WTC11 (cell line): Measurements from ENCODE around the gene MYCBP2.

ENCODE experiments used
- ETV6 ChIP-seq: sonication (generic); formaldehyde crosslinking; IDR thresholded peaks from 2 replicates; pipeline ENCODE4 v1.8.1; 2022; ENCODE audit warnings: mild to moderate bottlenecking, missing genetic modification reagents
- JAZF1 ChIP-seq: fragments of 250-450 bp; sonication (Bioruptor Pico); IDR thresholded peaks from 2 replicates; pipeline ENCODE4 v1.9.0; 2021; ENCODE audit warnings: moderate library complexity, mild to moderate bottlenecking, inconsistent platforms
- MXD4 ChIP-seq: fragments of 250-450 bp; sonication (Bioruptor Pico); IDR thresholded peaks from 2 replicates; pipeline ENCODE4 v1.8.0; 2021; ENCODE audit warnings: mild to moderate bottlenecking, moderate library complexity, borderline replicate concordance
- NFATC4 ChIP-seq: fragments of 250-450 bp; sonication (Bioruptor Pico); IDR thresholded peaks from 2 replicates; pipeline ENCODE4 v1.9.0; 2021; ENCODE audit warnings: mild to moderate bottlenecking
- NFYB ChIP-seq: sonication (generic); formaldehyde crosslinking; conservative IDR thresholded peaks from 2 replicates; pipeline ENCODE4 v1.8.0; 2022; ENCODE audit warnings: low read depth, missing genetic modification reagents
- NR2C2 ChIP-seq: sonication (generic); formaldehyde crosslinking; IDR thresholded peaks from 2 replicates; pipeline ENCODE4 v1.8.0; 2022; ENCODE audit warnings: mild to moderate bottlenecking, missing genetic modification reagents
- OVOL2 ChIP-seq: fragments of 250-450 bp; sonication (Bioruptor Pico); IDR thresholded peaks from 2 replicates; pipeline ENCODE4 v1.9.0; 2021; ENCODE audit warnings: mild to moderate bottlenecking, borderline replicate concordance
- ZBTB21 ChIP-seq: sonication (generic); formaldehyde crosslinking; IDR thresholded peaks from 2 replicates; pipeline ENCODE4 v1.8.1; 2023; ENCODE audit warnings: mild to moderate bottlenecking, missing genetic modification reagents, borderline replicate concordance
- ZNF232 ChIP-seq: sonication (generic); formaldehyde crosslinking; IDR thresholded peaks from 2 replicates; pipeline ENCODE4 v1.8.0; 2022; ENCODE audit warnings: mild to moderate bottlenecking, missing genetic modification reagents
- TF ChIP-seq, protein P1 (sequence below): sonication (generic); formaldehyde crosslinking; IDR thresholded peaks from 2 replicates; pipeline ENCODE4 v1.8.1; 2023; ENCODE audit warnings: mild to moderate bottlenecking, moderate library complexity, missing genetic modification reagents
- TF ChIP-seq, protein P2 (sequence below): fragments of 200-600 bp; IDR thresholded peaks from 2 replicates; pipeline ENCODE4 v1.8.0; 2022; ENCODE audit warnings: antibody characterized with exemption
- TF ChIP-seq, protein P3 (sequence below): sonication (generic); formaldehyde crosslinking; IDR thresholded peaks from 2 replicates; pipeline ENCODE4 v1.8.0; 2022; ENCODE audit warnings: missing genetic modification reagents
- TF ChIP-seq, protein P4 (sequence below): sonication (generic); formaldehyde crosslinking; IDR thresholded peaks from 2 replicates; pipeline ENCODE4 v1.8.0; 2022; ENCODE audit warnings: mild to moderate bottlenecking, missing genetic modification reagents
- TF ChIP-seq, protein P5 (sequence below): sonication (generic); formaldehyde crosslinking; IDR thresholded peaks from 2 replicates; pipeline ENCODE4 v1.8.1; 2023; ENCODE audit warnings: mild to moderate bottlenecking, missing genetic modification reagents

DNA sequence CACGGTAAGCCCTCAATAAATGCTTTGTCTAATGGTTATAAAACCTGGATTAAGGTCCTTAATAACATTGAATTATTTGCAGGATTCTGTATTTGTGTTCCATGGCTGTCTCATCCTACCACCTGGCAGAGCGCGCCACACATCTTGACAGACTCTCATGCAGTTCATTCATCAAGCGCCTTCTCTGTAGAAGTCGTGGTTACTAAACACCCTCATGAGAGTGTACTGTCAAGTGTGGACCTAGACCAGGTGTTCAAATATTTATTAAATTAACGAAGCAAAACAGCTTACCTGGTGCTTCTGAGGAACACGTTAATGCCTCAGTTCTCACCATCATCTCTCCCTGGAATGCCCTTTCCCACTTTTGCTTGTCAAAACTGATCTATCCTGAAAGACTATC lies 286.8 kb downstream of the MYCBP2 start:
- TF ChIP-seq, protein P1, sequence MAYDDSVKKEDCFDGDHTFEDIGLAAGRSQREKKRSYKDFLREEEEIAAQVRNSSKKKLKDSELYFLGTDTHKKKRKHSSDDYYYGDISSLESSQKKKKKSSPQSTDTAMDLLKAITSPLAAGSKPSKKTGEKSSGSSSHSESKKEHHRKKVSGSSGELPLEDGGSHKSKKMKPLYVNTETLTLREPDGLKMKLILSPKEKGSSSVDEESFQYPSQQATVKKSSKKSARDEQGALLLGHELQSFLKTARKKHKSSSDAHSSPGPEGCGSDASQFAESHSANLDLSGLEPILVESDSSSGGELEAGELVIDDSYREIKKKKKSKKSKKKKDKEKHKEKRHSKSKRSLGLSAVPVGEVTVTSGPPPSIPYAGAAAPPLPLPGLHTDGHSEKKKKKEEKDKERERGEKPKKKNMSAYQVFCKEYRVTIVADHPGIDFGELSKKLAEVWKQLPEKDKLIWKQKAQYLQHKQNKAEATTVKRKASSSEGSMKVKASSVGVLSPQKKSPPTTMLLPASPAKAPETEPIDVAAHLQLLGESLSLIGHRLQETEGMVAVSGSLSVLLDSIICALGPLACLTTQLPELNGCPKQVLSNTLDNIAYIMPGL (CRISPR knock-in tag) = no peak
- TF ChIP-seq, protein P2, sequence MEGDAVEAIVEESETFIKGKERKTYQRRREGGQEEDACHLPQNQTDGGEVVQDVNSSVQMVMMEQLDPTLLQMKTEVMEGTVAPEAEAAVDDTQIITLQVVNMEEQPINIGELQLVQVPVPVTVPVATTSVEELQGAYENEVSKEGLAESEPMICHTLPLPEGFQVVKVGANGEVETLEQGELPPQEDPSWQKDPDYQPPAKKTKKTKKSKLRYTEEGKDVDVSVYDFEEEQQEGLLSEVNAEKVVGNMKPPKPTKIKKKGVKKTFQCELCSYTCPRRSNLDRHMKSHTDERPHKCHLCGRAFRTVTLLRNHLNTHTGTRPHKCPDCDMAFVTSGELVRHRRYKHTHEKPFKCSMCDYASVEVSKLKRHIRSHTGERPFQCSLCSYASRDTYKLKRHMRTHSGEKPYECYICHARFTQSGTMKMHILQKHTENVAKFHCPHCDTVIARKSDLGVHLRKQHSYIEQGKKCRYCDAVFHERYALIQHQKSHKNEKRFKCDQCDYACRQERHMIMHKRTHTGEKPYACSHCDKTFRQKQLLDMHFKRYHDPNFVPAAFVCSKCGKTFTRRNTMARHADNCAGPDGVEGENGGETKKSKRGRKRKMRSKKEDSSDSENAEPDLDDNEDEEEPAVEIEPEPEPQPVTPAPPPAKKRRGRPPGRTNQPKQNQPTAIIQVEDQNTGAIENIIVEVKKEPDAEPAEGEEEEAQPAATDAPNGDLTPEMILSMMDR = no peak
- TF ChIP-seq NR2C2 (CRISPR knock-in tag) (no peak), ZBTB21 (no peak), NFYB (CRISPR knock-in tag) (no peak), OVOL2 (no peak), JAZF1 (no peak), ETV6 (CRISPR knock-in tag) (no peak), ZNF232 (CRISPR knock-in tag) (no peak), NFATC4 (CRISPR knock-in tag) (no peak), MXD4 (no peak)
- TF ChIP-seq, protein P3, sequence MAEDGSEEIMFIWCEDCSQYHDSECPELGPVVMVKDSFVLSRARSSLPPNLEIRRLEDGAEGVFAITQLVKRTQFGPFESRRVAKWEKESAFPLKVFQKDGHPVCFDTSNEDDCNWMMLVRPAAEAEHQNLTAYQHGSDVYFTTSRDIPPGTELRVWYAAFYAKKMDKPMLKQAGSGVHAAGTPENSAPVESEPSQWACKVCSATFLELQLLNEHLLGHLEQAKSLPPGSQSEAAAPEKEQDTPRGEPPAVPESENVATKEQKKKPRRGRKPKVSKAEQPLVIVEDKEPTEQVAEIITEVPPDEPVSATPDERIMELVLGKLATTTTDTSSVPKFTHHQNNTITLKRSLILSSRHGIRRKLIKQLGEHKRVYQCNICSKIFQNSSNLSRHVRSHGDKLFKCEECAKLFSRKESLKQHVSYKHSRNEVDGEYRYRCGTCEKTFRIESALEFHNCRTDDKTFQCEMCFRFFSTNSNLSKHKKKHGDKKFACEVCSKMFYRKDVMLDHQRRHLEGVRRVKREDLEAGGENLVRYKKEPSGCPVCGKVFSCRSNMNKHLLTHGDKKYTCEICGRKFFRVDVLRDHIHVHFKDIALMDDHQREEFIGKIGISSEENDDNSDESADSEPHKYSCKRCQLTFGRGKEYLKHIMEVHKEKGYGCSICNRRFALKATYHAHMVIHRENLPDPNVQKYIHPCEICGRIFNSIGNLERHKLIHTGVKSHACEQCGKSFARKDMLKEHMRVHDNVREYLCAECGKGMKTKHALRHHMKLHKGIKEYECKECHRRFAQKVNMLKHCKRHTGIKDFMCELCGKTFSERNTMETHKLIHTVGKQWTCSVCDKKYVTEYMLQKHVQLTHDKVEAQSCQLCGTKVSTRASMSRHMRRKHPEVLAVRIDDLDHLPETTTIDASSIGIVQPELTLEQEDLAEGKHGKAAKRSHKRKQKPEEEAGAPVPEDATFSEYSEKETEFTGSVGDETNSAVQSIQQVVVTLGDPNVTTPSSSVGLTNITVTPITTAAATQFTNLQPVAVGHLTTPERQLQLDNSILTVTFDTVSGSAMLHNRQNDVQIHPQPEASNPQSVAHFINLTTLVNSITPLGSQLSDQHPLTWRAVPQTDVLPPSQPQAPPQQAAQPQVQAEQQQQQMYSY (CRISPR knock-in tag) = no peak
- TF ChIP-seq, protein P4, sequence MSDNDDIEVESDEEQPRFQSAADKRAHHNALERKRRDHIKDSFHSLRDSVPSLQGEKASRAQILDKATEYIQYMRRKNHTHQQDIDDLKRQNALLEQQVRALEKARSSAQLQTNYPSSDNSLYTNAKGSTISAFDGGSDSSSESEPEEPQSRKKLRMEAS = no peak
- TF ChIP-seq, protein P5, sequence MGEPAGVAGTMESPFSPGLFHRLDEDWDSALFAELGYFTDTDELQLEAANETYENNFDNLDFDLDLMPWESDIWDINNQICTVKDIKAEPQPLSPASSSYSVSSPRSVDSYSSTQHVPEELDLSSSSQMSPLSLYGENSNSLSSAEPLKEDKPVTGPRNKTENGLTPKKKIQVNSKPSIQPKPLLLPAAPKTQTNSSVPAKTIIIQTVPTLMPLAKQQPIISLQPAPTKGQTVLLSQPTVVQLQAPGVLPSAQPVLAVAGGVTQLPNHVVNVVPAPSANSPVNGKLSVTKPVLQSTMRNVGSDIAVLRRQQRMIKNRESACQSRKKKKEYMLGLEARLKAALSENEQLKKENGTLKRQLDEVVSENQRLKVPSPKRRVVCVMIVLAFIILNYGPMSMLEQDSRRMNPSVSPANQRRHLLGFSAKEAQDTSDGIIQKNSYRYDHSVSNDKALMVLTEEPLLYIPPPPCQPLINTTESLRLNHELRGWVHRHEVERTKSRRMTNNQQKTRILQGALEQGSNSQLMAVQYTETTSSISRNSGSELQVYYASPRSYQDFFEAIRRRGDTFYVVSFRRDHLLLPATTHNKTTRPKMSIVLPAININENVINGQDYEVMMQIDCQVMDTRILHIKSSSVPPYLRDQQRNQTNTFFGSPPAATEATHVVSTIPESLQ (CRISPR knock-in tag) = no peak
